HG03095 (cell line): ENCODE data around the gene YTHDF1.

Experiments used
- ATAC-seq: cut with Tn5 transposase; IDR thresholded peaks from one replicate; pipeline ENCODE4 v1.9.1; 2021; ENCODE audit warnings: moderate library complexity; ENCODE audit not compliant: unreplicated experiment

YTHDF1 gene

DNA sequence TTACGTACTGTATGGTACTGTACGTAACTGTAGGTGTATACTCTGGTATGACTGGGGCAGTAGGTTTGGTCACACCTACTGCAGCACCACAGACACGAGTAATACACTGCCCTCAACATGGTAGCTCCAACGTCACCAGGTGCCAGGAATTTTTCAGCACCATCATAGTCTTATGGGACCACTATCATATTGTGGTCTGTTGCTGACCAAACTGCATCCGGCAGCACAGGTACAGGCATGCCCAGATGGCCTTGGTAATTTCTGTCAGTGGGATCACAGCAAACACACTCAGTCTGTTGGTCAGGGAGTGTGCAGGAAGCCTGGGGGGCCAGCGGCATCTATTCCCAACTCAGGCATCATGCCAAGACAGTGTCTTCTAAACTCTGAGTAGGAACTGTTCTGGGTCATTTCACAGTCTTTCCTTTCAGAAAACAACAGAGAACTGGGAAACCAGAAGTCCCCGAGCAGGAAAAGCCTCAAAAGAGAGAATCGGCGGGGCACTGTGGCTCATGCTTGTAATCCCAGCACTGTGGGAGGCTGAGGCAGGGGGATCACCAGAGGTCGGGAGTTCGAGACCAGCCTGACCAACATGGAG, 5.8 kb downstream of the YTHDF1 start:
- no peak for ATAC-seq

DNA sequence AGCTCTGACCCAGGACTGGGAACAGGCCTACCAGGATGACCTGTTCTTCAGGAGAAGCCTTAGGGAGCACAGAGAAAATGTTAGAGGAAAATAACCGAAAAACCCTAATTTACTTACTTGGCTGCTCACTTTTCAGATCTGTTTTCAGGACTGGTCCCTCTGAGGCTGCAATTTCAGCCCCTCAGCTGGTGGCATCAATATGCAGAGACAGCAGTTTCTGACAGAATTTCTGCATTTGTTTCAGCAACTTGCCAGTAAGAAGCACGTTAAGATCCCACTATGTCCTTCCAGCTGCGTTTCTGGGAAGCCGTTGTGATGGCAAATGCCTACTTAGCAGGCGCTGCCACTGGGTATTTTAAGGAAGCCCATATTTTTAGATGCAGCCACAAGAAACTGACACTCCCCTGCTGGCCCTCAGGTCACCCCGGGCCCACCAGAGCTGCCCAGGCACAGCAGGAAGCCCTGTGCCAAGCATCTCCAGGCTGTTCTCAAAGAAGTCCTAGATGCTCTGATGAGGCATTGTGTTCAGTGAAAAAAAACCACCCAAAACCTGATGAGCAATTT, 7.5 kb downstream of the YTHDF1 start:
- ATAC-seq: no peak

DNA sequence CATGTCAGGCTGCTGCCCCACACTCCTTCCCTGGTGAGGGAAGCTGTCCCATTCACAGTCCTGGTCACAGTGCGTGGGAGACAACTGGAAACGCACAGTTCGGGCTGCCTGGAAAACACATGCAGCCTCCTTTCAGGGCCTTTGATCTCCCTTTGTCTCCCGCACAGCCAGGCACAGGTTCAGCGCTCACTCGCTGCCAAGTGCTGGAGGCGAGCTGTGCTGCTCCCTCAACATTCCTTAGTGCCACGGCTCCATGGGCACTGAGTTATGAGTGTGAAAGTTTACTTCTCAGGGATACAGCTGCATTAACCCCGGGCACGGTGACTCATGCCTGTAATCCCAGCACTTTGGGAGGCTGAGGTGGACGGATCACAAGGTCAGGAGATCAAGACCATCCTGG, 9.1 kb downstream of the YTHDF1 start:
- no peak for ATAC-seq

DNA sequence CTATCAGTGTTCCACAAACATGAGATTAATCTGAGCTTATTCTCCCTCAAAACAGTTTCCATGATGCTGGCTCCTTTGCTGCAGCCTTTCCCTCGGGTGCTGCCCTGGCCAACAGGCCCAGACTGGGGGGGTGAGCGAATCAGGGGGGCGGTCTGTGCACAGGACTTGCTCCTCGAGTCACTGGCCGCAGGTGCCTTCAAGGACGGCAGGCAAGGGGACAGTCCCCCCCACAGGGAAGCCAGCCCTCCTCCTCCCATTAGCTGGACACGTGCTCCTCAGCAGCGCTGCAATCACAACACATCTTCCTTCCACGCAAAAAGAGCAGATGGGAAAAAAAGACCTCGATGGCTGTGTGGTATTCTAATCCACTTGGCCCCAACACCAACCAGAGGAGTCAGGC, 10.0 kb downstream of the YTHDF1 start:
- no peak for ATAC-seq

DNA sequence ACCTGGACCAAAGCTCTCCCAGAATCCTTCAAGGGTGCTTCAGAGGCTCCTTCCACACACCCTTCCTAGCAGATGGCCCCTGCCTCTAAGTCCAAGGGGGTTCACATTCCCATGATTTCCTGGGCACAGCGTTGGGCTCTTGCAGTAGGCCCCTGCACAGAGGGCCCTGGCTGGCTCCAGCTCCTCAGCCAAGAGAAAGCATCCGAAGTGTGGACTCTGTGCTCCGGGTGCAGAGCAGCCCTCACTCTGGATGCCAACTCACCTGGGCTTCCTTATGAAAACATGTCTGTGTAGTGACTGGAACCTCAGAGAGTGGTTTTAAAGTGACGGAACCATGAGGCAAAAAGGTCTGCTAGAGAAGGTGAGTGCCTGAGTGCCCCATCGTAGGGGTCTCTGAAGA, 11.6 kb downstream of the YTHDF1 start:
- ATAC-seq: no peak

DNA sequence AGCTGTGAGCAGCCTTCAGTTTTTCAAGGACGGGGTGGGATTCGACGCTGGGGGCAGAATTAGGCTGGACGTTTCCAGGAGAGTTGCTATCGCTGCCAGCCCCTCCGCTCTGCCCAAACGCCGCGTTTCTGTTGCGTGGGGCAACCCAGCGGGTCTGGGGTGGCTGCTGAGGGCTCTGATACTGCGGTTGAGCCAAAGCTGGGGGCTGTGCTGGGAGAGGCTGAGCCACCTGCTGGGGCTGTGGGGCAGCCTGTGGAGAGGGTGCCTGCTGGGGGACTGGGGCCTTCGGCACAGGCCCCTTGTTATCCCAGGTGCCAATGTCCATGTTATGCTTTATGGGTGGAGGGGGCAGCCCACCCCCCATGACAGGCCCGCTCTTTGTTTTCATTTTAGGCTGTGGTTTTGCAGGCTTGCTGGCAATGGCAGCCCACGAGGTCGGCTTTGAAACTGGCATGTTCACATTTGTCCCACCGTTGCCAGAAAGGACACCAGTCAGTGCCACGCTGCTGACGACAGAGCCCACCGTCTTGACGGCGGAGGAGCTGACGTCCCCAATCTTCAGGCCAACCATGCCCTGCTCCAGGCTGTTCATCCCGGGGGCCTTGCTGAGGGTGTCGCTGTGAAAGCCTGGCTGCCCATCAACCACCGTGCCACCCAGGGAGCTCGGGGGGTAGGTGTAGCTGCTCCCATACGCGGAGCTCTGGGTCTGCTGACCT, 13.0 kb downstream of the YTHDF1 start:
- ATAC-seq: no peak

DNA sequence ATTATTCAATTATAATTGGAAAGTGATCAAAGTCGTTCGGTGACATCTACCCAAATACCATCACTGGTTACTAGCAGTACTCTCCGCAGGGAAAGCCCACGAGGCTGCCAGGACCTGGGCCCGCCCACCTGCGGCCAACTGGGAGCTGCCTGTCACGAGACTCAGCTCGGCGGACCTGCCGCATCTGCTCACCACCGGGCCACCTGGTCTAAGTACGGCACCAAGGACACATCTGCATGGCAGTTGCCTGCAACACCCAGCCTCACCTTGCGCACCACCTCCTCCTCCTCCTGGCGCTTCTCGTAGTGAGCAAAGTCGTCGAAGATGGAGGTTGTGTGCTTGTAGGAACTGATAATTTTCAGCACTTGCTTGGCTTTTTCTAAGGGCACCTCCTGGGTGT, 13.9 kb downstream of the YTHDF1 start:
- no peak for ATAC-seq

DNA sequence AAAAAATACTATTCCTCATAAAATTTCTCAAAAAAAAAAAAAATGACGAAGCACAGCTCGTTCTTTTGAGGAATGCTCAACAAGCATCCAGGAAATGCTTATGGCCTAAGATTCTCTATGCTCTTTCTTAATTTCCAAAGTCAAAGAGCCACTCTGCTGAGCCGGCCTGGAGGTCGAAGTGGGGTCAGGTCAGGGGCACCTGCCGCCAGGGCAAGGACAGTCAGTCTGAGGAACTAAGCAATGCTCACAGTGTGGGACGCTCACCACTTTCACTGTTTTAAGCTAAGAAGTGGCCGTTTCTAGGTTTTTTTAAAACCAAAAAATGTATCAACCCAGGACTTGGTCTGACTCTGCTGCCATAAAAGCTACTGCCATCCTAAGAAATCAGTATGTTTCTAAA, 17.3 kb downstream of the YTHDF1 start:
- ATAC-seq: no peak

DNA sequence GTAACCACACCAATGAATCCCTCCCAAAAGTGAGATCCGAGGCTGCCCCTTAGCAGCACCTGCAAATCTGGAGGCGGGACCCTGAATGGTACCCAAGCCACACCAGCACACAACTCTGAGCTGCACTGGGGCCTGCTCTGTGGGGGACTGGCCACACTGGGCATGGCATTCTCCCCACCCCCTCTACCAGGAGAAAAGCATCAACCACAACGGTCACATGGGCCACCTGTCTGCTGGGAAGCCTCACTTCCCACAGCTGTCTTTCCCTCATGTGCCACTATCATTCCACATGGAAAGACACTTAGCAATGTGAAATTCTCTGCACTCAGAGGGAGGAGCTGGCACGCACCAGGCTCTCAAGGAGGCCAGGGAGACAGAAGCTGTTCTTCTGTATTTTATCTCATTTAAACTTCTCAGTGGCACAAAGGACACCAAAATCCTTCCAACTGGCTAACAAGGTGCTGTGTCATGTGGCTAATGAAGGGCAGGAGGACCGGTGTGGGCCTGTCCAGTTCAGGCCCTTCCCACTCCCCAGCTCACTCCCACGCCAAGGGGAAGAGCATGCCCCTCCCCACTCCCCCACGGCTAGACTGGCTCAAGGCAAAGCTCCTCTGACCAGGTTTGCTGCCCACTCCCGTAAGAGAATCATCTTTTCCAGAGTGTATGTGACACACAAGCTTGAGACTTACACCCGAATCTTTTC, 19.0 kb downstream of the YTHDF1 start:
- ATAC-seq: no peak

DNA sequence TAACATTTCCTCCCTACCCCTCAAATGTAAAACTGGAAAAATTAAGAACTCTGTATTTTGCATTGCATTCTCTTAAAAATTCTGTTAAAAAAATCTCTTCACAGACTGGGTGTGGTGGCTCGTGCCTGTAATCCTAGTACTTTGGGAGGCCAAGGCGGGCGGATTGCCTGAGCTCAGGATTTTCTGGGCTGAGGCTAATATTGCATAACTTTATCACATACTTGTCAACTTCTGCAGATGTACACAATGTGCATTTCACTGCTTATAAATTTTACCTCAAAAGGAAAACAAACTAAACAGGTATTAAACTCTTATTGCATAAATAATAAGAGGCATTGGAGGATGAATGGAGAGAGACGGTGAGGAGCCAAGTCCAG, 21.1 kb downstream of the YTHDF1 start:
- no peak for ATAC-seq

DNA sequence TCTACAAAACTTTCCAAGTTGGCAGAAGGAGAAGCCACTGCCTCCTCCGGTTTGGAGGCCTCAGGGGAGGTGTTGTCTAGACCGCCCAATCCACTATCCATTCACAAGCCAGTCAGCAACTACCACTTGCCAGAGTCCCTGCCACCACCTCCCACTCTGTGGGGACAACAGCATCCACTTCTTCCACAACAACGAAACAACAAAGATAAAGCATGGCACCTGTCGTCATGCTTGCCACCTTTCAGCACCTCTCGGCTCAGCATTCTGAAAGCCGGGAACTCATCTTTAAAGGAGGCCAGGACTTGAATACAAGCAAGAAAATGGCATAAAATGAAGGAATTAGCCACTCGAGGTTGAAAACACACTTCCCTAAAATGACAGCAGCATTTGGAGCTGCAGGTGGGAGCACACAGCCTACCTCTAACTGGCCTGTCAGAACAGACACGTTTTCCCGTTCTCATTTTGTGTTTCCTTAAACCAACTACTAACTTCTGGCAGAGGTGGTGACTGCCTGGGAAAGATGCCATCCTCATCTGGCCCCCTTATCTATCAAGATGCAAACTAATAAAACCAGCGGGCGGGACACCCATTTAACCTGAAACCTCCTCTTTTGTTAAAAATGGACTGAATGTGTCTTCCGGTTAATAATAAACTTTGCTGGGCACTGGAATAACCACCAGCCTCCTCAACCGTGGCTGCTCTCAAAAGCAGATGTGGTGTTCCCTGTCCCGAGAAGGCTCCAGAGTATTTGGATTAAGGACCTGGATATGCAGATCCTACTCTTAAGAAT, 21.7 kb downstream of the YTHDF1 start:
- ATAC-seq: no peak

DNA sequence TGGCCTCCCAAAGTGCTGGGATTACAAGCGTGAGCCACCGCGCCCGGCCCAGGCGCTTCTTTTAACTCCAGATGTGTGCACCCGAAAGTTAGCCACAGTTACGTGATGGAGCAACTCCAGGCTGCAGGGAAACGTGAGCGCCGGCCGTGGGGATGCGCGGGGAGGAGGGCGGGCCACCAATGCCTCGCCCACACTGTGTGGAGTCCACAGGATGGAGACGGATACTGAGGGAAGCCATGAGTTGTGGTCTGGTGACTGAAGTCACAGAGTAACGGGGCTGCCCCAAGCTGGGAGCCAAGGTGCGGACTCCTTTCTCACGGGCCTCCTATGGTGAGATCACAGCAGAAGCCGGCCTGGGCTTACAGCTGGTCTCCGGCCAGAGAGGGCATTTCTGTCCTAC, 23.2 kb downstream of the YTHDF1 start:
- no peak for ATAC-seq

DNA sequence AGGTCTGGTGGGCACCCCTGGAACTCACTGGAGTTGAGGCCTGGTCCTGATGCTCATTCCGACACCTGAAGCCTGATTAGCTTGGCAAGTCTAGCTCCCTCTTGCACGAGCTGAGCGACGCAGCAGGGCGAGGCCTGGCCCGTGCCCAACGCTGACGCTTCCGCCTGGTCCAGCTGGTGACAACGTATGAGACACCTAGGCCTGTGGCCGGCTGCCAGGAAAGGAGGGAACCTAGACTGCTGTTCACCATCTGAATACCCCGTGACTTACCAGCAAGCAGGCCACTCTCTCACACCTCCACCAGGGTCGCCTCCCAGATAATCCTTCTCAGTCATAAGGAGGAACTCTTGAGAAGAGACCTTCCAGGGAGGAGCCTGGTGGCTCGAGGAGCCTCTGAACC, 24.5 kb downstream of the YTHDF1 start:
- no peak for ATAC-seq

DNA sequence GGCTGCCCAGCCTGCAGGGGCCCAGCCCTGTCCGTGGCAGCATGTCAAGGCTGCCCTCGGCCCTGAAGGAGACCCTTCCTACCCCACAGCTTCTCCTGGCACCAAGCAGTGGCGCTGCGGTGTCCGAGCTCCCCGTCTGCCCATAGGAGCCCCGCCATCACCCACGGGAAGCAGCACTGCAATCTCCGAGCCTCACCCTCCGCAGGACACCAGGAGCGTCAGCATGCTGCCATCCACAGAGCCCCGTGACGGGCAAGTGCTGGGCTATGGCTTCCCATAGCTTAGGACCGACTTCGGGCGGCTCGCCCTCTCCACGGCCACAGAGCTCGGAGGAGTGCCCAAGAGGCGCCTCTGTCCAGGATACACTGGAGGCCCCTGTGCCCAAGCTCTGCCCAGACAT, 25.1 kb downstream of the YTHDF1 start:
- ATAC-seq: no peak

DNA sequence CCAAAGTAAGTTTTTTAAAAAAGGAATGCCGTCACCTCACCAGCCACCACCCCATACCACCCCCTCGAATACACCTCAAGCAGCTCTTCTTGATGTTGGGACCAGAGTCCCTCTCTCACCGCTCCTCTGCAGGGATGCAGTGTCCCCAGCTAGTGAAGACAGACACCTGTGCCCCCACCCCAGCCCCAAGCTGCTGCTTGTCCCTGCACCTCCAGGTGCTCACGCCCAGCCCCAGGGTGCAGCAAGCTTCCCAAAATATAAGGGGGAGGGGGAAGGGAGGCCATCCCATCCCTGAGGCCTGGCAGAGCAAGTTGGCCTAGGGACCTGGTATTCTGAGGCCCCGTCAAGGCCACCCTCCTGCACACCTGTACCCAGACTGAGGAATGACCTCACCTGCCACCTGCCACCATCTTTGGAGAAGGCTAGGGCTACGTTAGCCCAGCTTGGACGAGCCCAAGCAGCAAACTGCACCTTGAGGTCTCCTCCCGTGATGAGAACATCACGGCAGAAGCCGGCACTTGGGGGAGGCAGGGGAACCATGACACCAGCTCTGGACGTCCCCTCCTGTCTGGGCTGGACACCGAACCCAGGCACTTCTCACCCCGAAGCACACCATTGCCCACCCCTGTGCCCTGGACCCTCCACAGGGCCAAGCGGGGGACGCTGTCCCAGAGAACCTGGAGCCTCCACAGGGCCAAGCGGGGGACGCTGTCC, 25.9 kb downstream of the YTHDF1 start:
- ATAC-seq: no peak

DNA sequence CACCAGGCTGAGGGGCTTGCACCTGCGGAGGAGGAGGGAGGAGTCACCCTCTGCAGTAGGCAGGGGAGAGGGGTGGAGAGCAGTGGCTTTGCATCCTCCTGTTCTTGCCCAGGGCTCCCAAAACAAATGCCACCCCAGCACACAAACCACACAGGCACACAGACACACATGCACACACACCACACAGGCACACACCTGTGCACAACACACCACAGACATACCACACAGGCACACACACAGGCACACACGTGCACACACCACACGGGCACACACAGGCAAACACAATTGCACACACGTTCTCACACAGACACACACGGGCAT, 26.6 kb downstream of the YTHDF1 start:
- ATAC-seq: no peak

DNA sequence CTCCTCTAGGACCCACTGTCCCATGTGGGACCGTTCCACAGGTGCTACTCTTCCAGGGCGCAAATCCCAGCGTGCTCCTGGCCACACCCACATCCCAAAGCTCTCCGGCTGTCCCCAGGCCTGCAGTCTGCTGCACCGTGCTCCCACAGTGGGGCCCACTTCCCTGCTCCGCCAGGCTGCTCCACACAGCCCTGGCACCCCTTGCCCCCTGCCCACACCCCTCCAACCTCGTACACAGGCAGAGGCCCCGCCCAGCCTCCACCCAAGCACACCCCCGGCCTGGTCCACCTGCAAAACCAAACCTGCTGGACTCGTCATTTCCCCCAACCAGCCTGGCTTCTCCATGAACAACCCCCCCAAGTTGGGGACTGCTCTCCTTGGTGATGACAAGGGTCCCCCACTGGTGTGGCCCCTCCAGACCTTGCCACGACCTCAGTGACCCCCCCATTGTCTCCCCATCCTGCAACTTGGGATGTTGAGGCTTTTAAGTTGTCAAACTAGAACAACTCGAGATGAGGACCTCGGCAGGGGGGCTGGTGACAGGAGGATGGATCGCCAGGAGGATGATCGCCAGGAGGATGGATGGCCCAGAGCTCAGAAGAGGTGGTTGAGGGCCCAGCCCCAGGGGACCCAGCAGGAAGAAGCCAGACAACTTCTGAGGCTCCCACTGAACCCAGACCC, 27.1 kb downstream of the YTHDF1 start:
- no peak for ATAC-seq

DNA sequence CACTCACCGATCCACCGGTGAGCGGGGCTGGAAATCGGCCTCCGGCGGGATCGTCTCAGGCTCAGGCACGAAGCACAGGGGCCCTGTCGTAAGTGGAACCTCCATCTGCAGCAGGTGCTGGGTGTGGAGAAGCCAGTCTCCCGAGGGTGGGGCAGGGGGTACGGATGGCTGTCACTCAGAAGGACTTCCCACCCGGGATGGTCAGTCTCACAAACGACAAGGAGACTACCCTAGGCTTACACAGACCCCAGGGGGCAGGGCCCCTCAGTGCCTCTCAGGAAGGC, 27.8 kb downstream of the YTHDF1 start:
- no peak for ATAC-seq

DNA sequence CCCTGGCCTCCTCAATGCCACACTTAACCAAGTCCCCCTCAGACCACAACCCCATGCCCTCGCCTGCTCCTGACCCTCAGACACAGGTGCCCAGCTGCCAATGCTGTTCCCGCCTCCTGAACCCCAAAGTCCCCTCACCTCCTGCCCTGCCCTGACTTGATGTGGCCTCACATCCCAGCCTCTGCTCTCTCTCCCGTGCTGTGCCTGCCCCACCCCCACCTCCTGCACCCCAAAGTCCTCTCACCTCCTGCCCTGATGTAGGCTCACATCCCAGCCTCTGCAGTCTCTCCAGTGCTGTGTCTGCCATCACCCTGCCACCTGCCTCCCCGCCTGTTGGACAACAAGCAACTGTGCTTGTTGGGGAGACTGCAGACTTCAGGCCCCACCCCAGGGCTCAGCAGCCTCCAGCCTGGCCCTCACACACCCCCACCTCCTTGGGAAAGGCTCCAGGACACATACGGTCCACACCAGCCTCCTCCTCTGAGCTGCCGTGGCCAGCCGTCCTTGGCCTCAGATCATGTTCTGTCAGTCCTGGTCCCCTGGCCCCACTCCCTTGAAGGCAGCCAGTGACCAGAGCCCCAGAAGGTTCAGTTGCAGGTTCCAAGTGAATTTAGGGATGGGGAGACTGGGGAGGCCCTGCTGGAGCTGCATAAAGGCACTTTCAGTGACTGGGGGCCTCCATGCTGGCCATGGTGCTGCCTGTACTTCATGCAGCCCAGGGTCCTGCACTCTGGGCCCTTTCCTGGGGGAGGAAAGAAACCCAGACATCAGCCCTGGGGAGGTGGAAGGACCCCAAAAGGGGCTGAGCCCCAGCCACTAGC, 28.4 kb downstream of the YTHDF1 start:
- no peak for ATAC-seq
